K562 (cell line): ENCODE measurements around the gene PIGL. TPM values are rescaled to one million over a fixed set of nuclear protein-coding genes. Genes with fewer than 3 reads are reported as not detected.

Source experiments
- ATAC-seq: fragments of 200-7000 bp; cut with Tn5 transposase; 3 replicates; pipeline ENCODE4 v1.9.1; 2020; ENCODE audit warnings: moderate library complexity
- BruUV-seq: library from RNA; stranded (reverse); fragments of 400-500 nt; replicated peaks from 2 replicates; lab custom pipeline; 2021; lab: Mats Ljungman, UMichigan
- CTCF ChIA-PET: fragments of 300-600 bp; formaldehyde crosslinking; extraction: SDS; loops from one replicate; lab custom pipeline; 2021; ENCODE audit warnings: low intra/inter-chr PET ratio; lab: Yijun Ruan, JAX
- POLR2A ChIA-PET: fragments of 300-600, 350-650 bp; sonication (Branson Sonifier 250); formaldehyde crosslinking; extraction: SDS; loops from one replicate; lab custom pipeline; 2021; ENCODE audit warnings: antibody characterized with exemption, inconsistent platforms; lab: Yijun Ruan, JAX
- DNase-seq, 4 experiments: peaks; one replicate each; pipeline versions ENCODE4 v3.0.0 to v3.0.0-alpha.2; 2011 to 2018; ENCODE audit warnings: low spot score in 3 of 4, mixed read lengths in 3 of 4; ENCODE audit errors: extremely low read depth in 1 of 4
- FAIRE-seq: peaks from 2 replicates; lab custom pipeline; 2011; peaks lifted over from hg19 to GRCh38; lab: Jason Lieb, UNC
- H2AFZ ChIP-seq: 2 replicates; pipeline ENCODE4 v1.6.0; 2011; ENCODE audit warnings: low read depth, low read length, control low read depth, inconsistent platforms
- H3K27ac ChIP-seq: fragments of 200-600 bp; 3 replicates; pipeline ENCODE4 v1.8.0; 2011; ENCODE audit warnings: low read depth, mild to moderate bottlenecking, control low read depth, inconsistent platforms, low read length, moderate library complexity, mixed read lengths; ENCODE audit errors: extremely low read depth
- H3K27me3 ChIP-seq, 2 experiments: fragments of 300-600 bp in 1 of 2; 2 replicates in 1 of 2; 3 replicates in 1 of 2; pipeline versions ENCODE4 v1.6.0 to v1.8.0; 2011; ENCODE audit warnings: inconsistent platforms in 2 of 2, low read length in 2 of 2, mild to moderate bottlenecking in 1 of 2, mixed read lengths in 1 of 2, moderate library complexity in 1 of 2; ENCODE audit not compliant: control insufficient read depth in 2 of 2, insufficient read depth in 2 of 2
- H3K36me3 ChIP-seq: fragments of 300-600 bp; 3 replicates; pipeline ENCODE4 v1.8.0; 2011; ENCODE audit warnings: mild to moderate bottlenecking, low read length, inconsistent platforms; ENCODE audit not compliant: control insufficient read depth, insufficient read depth
- H3K4me1 ChIP-seq, 2 experiments: fragments of 200-600 bp in 1 of 2; replicated peaks in 1 of 2; 2 replicates in 1 of 2; 3 replicates in 1 of 2; pipeline versions ENCODE4 v1.5.1 to v1.8.0; 2011; ENCODE audit warnings: inconsistent platforms in 2 of 2, low read length in 2 of 2, mild to moderate bottlenecking in 1 of 2, mixed read lengths in 1 of 2, moderate library complexity in 1 of 2; ENCODE audit not compliant: control insufficient read depth in 2 of 2, insufficient read depth in 2 of 2
- H3K4me2 ChIP-seq: 2 replicates; pipeline ENCODE4 v1.6.1; 2011; ENCODE audit warnings: low read length, control low read depth, inconsistent platforms, mixed read lengths; ENCODE audit not compliant: insufficient read depth
- H3K4me3 ChIP-seq: fragments of 200-600 bp; sonication (generic), shearing (Covaris generic); 2 replicates; pipeline ENCODE4 v1.5.1; 2016; ENCODE audit warnings: control low read depth, inconsistent platforms
- H3K79me2 ChIP-seq: fragments of 200-600 bp; 3 replicates; pipeline ENCODE4 v1.8.0; 2011; ENCODE audit warnings: low read length, inconsistent platforms; ENCODE audit not compliant: control insufficient read depth, insufficient read depth
- H3K9ac ChIP-seq, 2 experiments: 2 replicates each; pipeline versions ENCODE4 v1.6.0 to v1.6.1; 2011; ENCODE audit warnings: low read depth in 2 of 2, low read length in 2 of 2, control low read depth in 1 of 2, inconsistent platforms in 1 of 2, mild to moderate bottlenecking in 1 of 2, mixed read lengths in 1 of 2; ENCODE audit not compliant: insufficient read depth in 1 of 2
- H3K9me1 ChIP-seq: one replicate; pipeline ENCODE4 v1.6.0; 2011; ENCODE audit warnings: inconsistent platforms, mild to moderate bottlenecking, low read length, moderate library complexity; ENCODE audit not compliant: control insufficient read depth, insufficient read depth
- H3K9me3 ChIP-seq: replicated peaks from 2 replicates; pipeline ENCODE4 v1.5.1; 2011; ENCODE audit warnings: low read depth, low read length, inconsistent platforms; ENCODE audit not compliant: control insufficient read depth, insufficient read depth
- H4K20me1 ChIP-seq: replicated peaks from 2 replicates; pipeline ENCODE4 v1.6.1; 2011; ENCODE audit warnings: low read length, inconsistent platforms, mixed read lengths; ENCODE audit not compliant: control insufficient read depth, insufficient read depth
- ETS2 ChIP-seq: IDR thresholded peaks from 2 replicates; pipeline ENCODE4 v1.6.1; 2016; ENCODE audit warnings: borderline replicate concordance, missing genetic modification characterization, mild to moderate bottlenecking, moderate library complexity, missing compliant biosample characterization; ENCODE audit not compliant: poor library complexity, severe bottlenecking
- HMGN3 ChIP-seq: IDR thresholded peaks from 2 replicates; pipeline ENCODE4 v1.6.1; 2011; ENCODE audit warnings: borderline replicate concordance, low read depth, mild to moderate bottlenecking, mixed read lengths, low read length; ENCODE audit not compliant: insufficient read length; ENCODE audit errors: extremely low read depth
- PTBP1 ChIP-seq: fragments of 200-400 bp; formaldehyde crosslinking; IDR thresholded peaks from 2 replicates; pipeline ENCODE4 v1.6.1; 2017; ENCODE audit warnings: low read depth, low read length
- SMAD2 ChIP-seq: fragments of 150-350 bp; IDR thresholded peaks from 2 replicates; pipeline ENCODE4 v1.6.1; 2014; ENCODE audit warnings: low read depth, mild to moderate bottlenecking, low read length
- ZNF239 ChIP-seq: fragments of 250-450 bp; sonication (Bioruptor Pico); IDR thresholded peaks from 2 replicates; pipeline ENCODE4 v1.4.0; 2020; ENCODE audit warnings: mild to moderate bottlenecking
- WGBS: fragments of 100-300 bp; shearing (Covaris generic); methylation state at CpG from one replicate; pipeline ENCODE4 v1.1.6; 2016; ENCODE audit warnings: low coverage, mixed read lengths; ENCODE audit not compliant: insufficient coverage; ENCODE audit errors: missing lambda C conversion rate; 5-methylcytosine and 5-hydroxymethylcytosine counted together
- in situ Hi-C: fragments of 300-500 bp; cut with MboI; formaldehyde crosslinking; loops from 4 replicates; pipeline ENCODE4 v1.15.0; 2018; ENCODE audit warnings: inconsistent platforms, mixed read lengths
- intact Hi-C: fragments of 100-400 bp; cut with micrococcal nuclease; formaldehyde crosslinking; loops from 2 replicates; pipeline ENCODE4 v1.14.2; 2022
- polyA plus RNA-seq, 8 experiments: library from polyadenylated mRNA; depleted of rRNA in 4 of 8; stranded (reverse) in 5 of 8; unstranded in 3 of 8; fragments of >200 nt; fragmentation: Nextera tagmentation in 2 of 8; fragmentation: Illumina TruSeq in 1 of 8; extraction: Ambion mirVana in 2 of 8; extraction: Trizol in 1 of 8; gene quantifications; 2 replicates each; pipeline versions ENCODE4 v1.2.1 to v1.2.3, GENCODE V29; 2011 to 2014; ENCODE audit warnings: inconsistent platforms in 1 of 8, missing spikeins in 1 of 8
- total RNA-seq, 7 experiments: library from RNA; depleted of rRNA in 6 of 7; stranded (reverse); fragments of >200 nt in 6 of 7; fragmentation: Illumina TruSeq in 2 of 7; extraction: Trizol in 2 of 7; gene quantifications; 2 replicates each; pipeline versions ENCODE4 v1.2.1 to v1.2.3, GENCODE V29; 2011 to 2021; ENCODE audit warnings: low replicate concordance in 1 of 7
- TF ChIP-seq, protein P1 (sequence below): IDR thresholded peaks from 2 replicates; pipeline ENCODE4 v1.6.1; 2014; ENCODE audit warnings: antibody characterized with exemption
- TF ChIP-seq, protein P2 (sequence below): sonication (generic); formaldehyde crosslinking; IDR thresholded peaks from 2 replicates; pipeline ENCODE4 v1.8.0; 2023; ENCODE audit warnings: mild to moderate bottlenecking, missing genetic modification reagents

Gene PIGL
- total and polyA plus RNA-seq, 9 of the 15 experiments (the other 6 are each of a cell fraction or from before 2014, with no cell fraction given) = 19.9 to 55.3 (median 29.6) TPM

DNA sequence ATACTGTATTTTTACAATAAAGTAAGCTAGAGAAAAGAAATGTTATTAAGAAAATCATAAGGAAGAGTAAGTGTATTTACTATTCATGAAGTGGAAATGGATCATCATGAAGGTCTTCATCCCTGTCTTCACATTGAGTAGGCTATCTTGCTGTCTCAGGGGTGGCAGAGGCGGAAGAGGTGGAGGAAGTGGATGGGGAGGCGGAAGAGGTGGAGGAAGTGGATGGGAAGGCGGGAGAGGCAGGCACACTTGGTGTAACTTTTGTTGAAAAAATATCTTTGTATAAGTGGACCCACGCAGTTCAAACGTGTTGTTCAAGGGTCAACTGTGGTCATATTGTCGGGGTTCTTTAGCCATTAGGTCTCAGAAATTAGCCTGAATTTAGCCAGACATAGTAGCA is 50.2 kb downstream of the PIGL start:
- WGBS = 66% methylated on average over 6 of the region's 6 CpGs
- ChIA-PET POLR2A (interaction anchor here (0.6 kb wide), 1 partner anchor 861 kb away, joined by 3 read pairs; no protein-coding TSS in a partner anchor), CTCF (no interaction called here)
- Histone ChIP-seq H3K9ac (no peak overlapping the region), H3K27me3 (no peaks in the 10 kb centered on the region), H3K4me3 (no peak overlapping the region), H3K9me3 (no peaks in the 10 kb centered on the region), H3K79me2 (no peaks in the 10 kb centered on the region), H3K9me1 (no peaks in the 10 kb centered on the region), H3K36me3 (no peaks in the 10 kb centered on the region), H3K27ac (no peak overlapping the region), H3K4me1 (peaks cover 0 to 2% of the 10 kb centered on the region in 2 experiments; a peak in 2 of 5 replicates), H3K4me2 (no peak overlapping the region), H2AFZ (no peak overlapping the region), H4K20me1 (no peaks in the 10 kb centered on the region)
- DNase-seq (no peak), FAIRE-seq (no peak), ATAC-seq (no peak)
- in situ Hi-C loops = no loop called here
- TF ChIP-seq, protein P1, sequence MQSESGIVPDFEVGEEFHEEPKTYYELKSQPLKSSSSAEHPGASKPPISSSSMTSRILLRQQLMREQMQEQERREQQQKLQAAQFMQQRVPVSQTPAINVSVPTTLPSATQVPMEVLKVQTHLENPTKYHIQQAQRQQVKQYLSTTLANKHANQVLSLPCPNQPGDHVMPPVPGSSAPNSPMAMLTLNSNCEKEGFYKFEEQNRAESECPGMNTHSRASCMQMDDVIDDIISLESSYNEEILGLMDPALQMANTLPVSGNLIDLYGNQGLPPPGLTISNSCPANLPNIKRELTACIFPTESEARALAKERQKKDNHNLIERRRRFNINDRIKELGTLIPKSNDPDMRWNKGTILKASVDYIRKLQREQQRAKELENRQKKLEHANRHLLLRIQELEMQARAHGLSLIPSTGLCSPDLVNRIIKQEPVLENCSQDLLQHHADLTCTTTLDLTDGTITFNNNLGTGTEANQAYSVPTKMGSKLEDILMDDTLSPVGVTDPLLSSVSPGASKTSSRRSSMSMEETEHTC = no peak
- TF ChIP-seq HMGN3 = no peak
- intact Hi-C loops = no loop called here
- BruUV-seq = no TSS peak

DNA sequence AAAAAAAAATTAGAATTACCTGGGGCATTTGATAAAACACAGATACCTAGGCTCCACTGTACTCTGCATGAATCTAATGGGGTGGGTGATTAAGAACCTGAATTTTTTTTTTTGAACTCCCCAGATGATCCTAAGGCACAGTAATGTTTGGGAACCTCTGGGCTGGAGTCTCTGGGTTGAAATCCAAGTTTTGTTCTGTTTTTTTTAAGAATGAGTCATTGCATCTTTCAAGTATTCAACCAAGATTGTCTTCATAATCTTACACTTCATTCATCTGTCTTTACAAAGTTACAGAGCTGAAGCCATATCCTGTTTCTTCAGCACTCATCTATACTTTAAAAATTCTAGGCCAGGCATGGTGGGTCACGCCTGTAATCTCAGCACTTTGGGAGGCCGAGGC is 52.6 kb downstream of the PIGL start:
- in situ Hi-C loops = no loop called here
- Histone ChIP-seq H3K27me3 (no peaks in the 10 kb centered on the region), H3K4me1 (peaks cover 2 to 16% of the 10 kb centered on the region in 2 experiments; a peak in 3 of 5 replicates), H3K9me3 (no peaks in the 10 kb centered on the region), H3K4me3 (no peak overlapping the region), H2AFZ (no peak overlapping the region), H4K20me1 (no peaks in the 10 kb centered on the region), H3K9ac (no peak overlapping the region), H3K4me2 (no peak overlapping the region), H3K36me3 (no peaks in the 10 kb centered on the region), H3K27ac (no peak overlapping the region), H3K79me2 (no peaks in the 10 kb centered on the region), H3K9me1 (no peaks in the 10 kb centered on the region)
- intact Hi-C loops = no loop called here
- CTCF ChIA-PET = no interaction called here
- BruUV-seq = no TSS peak
- TF ChIP-seq, protein P1 = no peak
- TF ChIP-seq ZNF239 (CRISPR knock-in tag) (no peak), ETS2 (no peak), SMAD2 (no peak), PTBP1 (no peak)
- TF ChIP-seq, protein P2, sequence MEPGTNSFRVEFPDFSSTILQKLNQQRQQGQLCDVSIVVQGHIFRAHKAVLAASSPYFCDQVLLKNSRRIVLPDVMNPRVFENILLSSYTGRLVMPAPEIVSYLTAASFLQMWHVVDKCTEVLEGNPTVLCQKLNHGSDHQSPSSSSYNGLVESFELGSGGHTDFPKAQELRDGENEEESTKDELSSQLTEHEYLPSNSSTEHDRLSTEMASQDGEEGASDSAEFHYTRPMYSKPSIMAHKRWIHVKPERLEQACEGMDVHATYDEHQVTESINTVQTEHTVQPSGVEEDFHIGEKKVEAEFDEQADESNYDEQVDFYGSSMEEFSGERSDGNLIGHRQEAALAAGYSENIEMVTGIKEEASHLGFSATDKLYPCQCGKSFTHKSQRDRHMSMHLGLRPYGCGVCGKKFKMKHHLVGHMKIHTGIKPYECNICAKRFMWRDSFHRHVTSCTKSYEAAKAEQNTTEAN = no peak
- FAIRE-seq (no peak), ATAC-seq (no peak), DNase-seq (no peak)
- POLR2A ChIA-PET = no interaction called here
- WGBS = 80% methylated on average over 2 of the region's 2 CpGs
